ENCODE data around the gene ZNF385B. TPM values are rescaled to one million over a fixed set of nuclear protein-coding genes. Genes with fewer than 3 reads are reported as not detected.

ZNF385B gene
- total and polyA plus RNA-seq, 10 of the 15 experiments (the other 5 are each of a cell fraction or from before 2014, with no cell fraction given) = not detected

- FAIRE-seq (no peak), ATAC-seq (no peak), DNase-seq (ENCODE audit: low read depth, low spot score) (no peak)
- 30% methylated on average over 6 of the region's 6 CpGs for WGBS (ENCODE audit: insufficient coverage, insufficient replicate concordance, low lambda C conversion rate, missing lambda C conversion rate)
- no peak overlapping the region for H3K27ac ChIP-seq (ENCODE audit: control insufficient read depth, insufficient read depth)
- intact Hi-C loops (cut with micrococcal nuclease; ENCODE audit: unreplicated experiment) (no loop called here), in situ Hi-C loops (cut with MboI) (no loop called here)
- SMC1A ChIA-PET (ENCODE audit: uncharacterized antibody, unreplicated experiment) = no interaction called here
- no peak for TF ChIP-seq MTA3 (IDR thresholded peaks at IDR 0.05; ENCODE audit: borderline replicate concordance, low read length)
- no peak for TF ChIP-seq POLR2A (IDR thresholded peaks at IDR 0.05; ENCODE audit: low read depth, low read length)
- no peak for TF ChIP-seq MLLT1 (IDR thresholded peaks at IDR 0.05)
- no peak for TF ChIP-seq PAX8 (IDR thresholded peaks at IDR 0.05)
- no peak for TF ChIP-seq ATF2 (IDR thresholded peaks at IDR 0.05; ENCODE audit: low read length)
- no peak for TF ChIP-seq ZBTB11 (CRISPR knock-in tag; IDR thresholded peaks at IDR 0.05)
- no peak for TF ChIP-seq MTA2 (IDR thresholded peaks at IDR 0.05; ENCODE audit: low read depth)
- no TSS peak for BruUV-seq (replicated peaks)
- H3K27me3 ChIP-seq (replicated peaks in 1 of 2; ENCODE audit: control insufficient read depth in 2 of 2, insufficient read depth in 2 of 2, low read length in 1 of 2) = no peaks in the 10 kb centered on the region
- no peak overlapping the region for H3K4me3 ChIP-seq
- POLR2A ChIA-PET = no interaction called here
- H2AFZ ChIP-seq (ENCODE audit: control insufficient read depth, low read depth, low read length) = no peak overlapping the region
- no peak overlapping the region for H3K9ac ChIP-seq (ENCODE audit: control insufficient read depth, insufficient read depth, low read length)
- no peaks in the 10 kb centered on the region for H3K79me2 ChIP-seq (ENCODE audit: control insufficient read depth, insufficient read depth, low read length)
- CTCF ChIA-PET = interaction anchor here (1.3 kb wide), 1 partner anchor 254 kb away, joined by 4 read pairs; no protein-coding TSS in a partner anchor
- H4K20me1 ChIP-seq (ENCODE audit: control insufficient read depth, insufficient read depth) = no peaks in the 10 kb centered on the region
- no peaks in the 10 kb centered on the region for H3K4me1 ChIP-seq (ENCODE audit: control insufficient read depth, insufficient read depth, low read length)
- no peaks in the 10 kb centered on the region for H3K36me3 ChIP-seq (ENCODE audit: control insufficient read depth in 2 of 2, insufficient read depth in 2 of 2, low read length in 1 of 2)
- RAD21 ChIA-PET (ENCODE audit: unreplicated experiment) = no interaction called here
- no peaks in the 10 kb centered on the region for H3K9me3 ChIP-seq (replicated peaks; ENCODE audit: control insufficient read depth, insufficient read depth, low read length)
- no peak overlapping the region for H3K4me2 ChIP-seq (ENCODE audit: control insufficient read depth, insufficient read depth)
These were observed 204.3 kb downstream of the ZNF385B start for GRCh38 chr2:179657068-179657595.
